KMS-11 (cell line): ENCODE results near the gene COPS8.

Source experiments
- H2AFZ ChIP-seq: fragments of 200-600 bp; sonication (generic); 2 replicates; pipeline ENCODE4 v1.6.1; 2016; ENCODE audit warnings: antibody characterized with exemption, mixed run types, low read depth
- H3K27ac ChIP-seq: fragments of 200-600 bp; sonication (generic); 2 replicates; pipeline ENCODE4 v1.6.1; 2016; ENCODE audit warnings: mild to moderate bottlenecking, mixed run types
- H3K27me3 ChIP-seq: fragments of 200-600 bp; sonication (generic); 2 replicates; pipeline ENCODE4 v1.6.1; 2017; ENCODE audit warnings: mild to moderate bottlenecking, low read depth, mixed run types, moderate library complexity; ENCODE audit not compliant: insufficient read depth
- H3K36me3 ChIP-seq: fragments of 200-600 bp; sonication (generic); 2 replicates; pipeline ENCODE4 v1.6.1; 2017; ENCODE audit warnings: mild to moderate bottlenecking, mixed run types; ENCODE audit not compliant: insufficient read depth
- H3K4me1 ChIP-seq: fragments of 200-600 bp; sonication (generic); 2 replicates; pipeline ENCODE4 v1.6.1; 2016; ENCODE audit warnings: mild to moderate bottlenecking, low read depth, mixed run types; ENCODE audit not compliant: poor library complexity, severe bottlenecking
- H3K4me2 ChIP-seq: fragments of 200-600 bp; sonication (generic); 2 replicates; pipeline ENCODE4 v1.7.0; 2016; ENCODE audit warnings: mild to moderate bottlenecking, mixed run types
- H3K4me3 ChIP-seq: fragments of 200-600 bp; sonication (generic); IDR thresholded peaks from 2 replicates; pipeline ENCODE4 v1.6.1; 2017; ENCODE audit warnings: low read depth, low read length, mixed read lengths; ENCODE audit not compliant: insufficient read depth
- H3K79me2 ChIP-seq: fragments of 200-600 bp; sonication (generic); 2 replicates; pipeline ENCODE4 v1.6.1; 2016; ENCODE audit warnings: low read depth, mixed run types; ENCODE audit not compliant: insufficient read depth
- H3K9ac ChIP-seq: fragments of 200-600 bp; sonication (generic); 2 replicates; pipeline ENCODE4 v1.6.1; 2016; ENCODE audit warnings: mild to moderate bottlenecking, mixed run types
- H4K20me1 ChIP-seq: fragments of 200-600 bp; sonication (generic); 2 replicates; pipeline ENCODE4 v1.6.1; 2016; ENCODE audit warnings: mild to moderate bottlenecking, mixed run types; ENCODE audit not compliant: insufficient read depth
- CTCF ChIP-seq: fragments of 200-600 bp; sonication (generic); conservative IDR thresholded peaks from 2 replicates; pipeline ENCODE4 v1.6.1; 2017; ENCODE audit warnings: low read depth, mild to moderate bottlenecking, antibody characterized with exemption, low read length, moderate library complexity, mixed read lengths

The COPS8 gene

DNA sequence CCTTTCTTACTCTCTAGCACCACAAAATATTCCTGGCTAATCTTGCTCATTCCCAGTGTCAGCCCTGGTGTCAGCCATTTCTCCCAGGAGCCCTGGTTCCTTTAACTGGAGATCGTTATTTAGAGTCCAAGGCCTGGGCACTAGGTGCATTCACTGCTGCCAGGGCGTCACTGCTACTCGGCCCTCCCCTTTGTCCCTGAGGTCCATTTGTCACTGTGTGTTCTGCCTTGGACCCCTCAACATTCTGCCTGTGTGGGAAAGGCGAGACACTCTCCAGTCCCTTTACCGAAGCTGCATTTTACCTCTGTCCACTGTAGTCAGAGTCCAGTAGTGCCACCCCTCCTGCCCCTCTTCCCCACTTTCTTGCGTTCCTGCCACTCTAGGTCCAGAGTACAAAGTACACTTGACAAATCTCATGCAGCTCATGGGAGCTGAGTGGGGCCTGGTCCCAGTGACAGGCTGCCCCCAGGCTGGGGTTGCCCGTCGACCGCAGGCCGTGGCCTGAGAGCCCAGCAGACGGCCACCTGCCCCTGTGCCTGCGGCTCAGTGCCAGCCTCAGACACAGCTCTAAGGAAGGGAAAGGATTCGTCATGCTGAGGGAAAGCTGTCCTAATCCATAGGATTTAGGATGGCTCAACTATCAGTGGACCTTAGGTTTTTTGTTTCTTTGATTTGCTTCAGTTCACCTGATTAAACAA lies 52.1 kb downstream of the COPS8 start:
- Histone ChIP-seq H3K27ac (no peak overlapping the region), H3K36me3 (no peaks in the 10 kb centered on the region), H4K20me1 (no peaks in the 10 kb centered on the region), H3K4me1 (no peaks in the 10 kb centered on the region), H3K79me2 (no peaks in the 10 kb centered on the region), H2AFZ (no peak overlapping the region), H3K9ac (no peak overlapping the region), H3K4me2 (no peak overlapping the region), H3K4me3 (no peak overlapping the region), H3K27me3 (no peaks in the 10 kb centered on the region)
- no peak for TF ChIP-seq CTCF

DNA sequence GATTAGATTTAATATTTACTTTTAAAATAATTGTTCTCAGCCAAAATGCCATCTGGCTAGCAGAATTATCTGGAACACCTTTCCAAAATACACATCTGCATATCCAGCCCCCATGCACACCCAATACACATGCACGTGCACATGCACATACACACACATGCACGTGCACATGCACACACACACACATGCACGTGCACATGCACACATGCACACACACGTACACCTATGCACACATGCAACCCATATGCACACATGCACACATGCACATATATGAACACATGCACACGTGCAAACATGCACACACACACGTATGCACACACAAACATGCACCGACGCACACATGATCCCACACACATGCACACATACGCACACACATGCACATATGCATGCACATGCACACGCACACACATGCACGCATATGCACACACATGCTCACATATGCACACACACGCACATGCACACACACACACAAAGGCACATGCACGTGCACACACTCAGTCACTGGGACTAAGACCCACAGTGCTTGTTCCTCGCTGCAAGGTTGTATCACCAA lies 53.5 kb downstream of the COPS8 start:
- H3K36me3 ChIP-seq, result no peaks in the 10 kb centered on the region
- no peaks in the 10 kb centered on the region for H3K4me1 ChIP-seq
- H3K79me2 ChIP-seq, result no peaks in the 10 kb centered on the region
- no peak overlapping the region for H2AFZ ChIP-seq
- H3K27me3 ChIP-seq, result no peaks in the 10 kb centered on the region
- no peaks in the 10 kb centered on the region for H4K20me1 ChIP-seq
- TF ChIP-seq CTCF, result no peak
- no peak overlapping the region for H3K4me3 ChIP-seq
- H3K27ac ChIP-seq, result no peak overlapping the region
- no peak overlapping the region for H3K9ac ChIP-seq
- no peak overlapping the region for H3K4me2 ChIP-seq

DNA sequence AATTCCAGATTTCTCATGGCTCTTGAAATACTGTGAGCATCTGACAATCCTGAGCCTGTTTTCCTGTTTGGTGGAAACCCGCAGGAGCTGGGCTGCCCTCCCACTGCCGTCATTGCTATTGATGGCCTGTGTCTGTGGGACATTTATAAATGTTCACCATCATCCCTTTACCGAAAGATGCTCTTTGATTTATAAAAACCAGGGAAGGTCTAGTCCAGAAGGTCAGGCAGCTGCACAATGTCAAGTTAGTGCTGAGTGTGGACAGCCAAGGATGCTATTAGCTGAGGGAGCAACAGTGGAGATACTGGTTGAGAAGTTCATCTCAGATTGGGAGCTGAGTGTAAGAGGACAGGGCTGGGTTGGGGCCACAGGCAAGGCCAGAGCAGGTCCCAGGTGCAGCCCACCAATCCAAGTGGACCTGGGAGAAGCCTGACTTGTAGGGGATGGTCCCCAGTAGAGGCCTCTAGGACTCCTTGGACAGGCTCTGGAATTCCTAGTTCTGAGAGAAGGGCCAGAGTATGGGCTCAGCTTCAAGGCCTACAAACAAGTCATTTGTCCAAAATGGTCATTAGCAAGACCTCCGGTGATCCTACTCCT lies 55.1 kb downstream of the COPS8 start:
- Histone ChIP-seq H3K27ac (no peak overlapping the region), H3K27me3 (no peaks in the 10 kb centered on the region), H3K4me3 (no peak overlapping the region), H4K20me1 (no peaks in the 10 kb centered on the region), H3K4me2 (no peak overlapping the region), H2AFZ (no peak overlapping the region), H3K4me1 (no peaks in the 10 kb centered on the region), H3K36me3 (no peaks in the 10 kb centered on the region), H3K79me2 (no peaks in the 10 kb centered on the region), H3K9ac (no peak overlapping the region)
- no peak for TF ChIP-seq CTCF

DNA sequence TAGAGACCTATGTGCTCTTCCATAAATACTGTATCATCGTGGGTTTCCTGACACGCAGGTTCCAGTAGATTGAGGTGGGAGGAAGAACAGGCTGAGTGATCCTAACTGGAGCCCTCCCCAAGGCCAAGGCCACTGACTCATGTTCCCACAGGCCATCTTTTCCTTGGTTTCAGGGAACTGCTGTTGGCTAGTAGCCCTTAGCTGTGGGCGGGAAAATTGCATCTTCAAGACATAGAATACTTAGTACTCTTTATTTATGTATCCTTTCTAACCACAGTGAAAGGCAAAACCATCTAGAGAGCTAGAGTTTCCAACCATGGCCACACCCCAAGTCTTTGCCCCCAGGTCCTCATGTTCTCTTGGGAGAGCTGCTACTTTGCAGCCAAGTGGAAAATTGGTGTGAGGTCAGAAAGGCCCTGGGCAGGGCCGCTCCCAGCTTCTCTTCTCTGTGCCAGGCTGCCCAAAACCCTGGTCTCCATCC lies 55.9 kb downstream of the COPS8 start:
- H3K79me2 ChIP-seq, result no peaks in the 10 kb centered on the region
- no peak overlapping the region for H2AFZ ChIP-seq
- H3K27me3 ChIP-seq, result no peaks in the 10 kb centered on the region
- H3K4me2 ChIP-seq, result no peak overlapping the region
- no peak for TF ChIP-seq CTCF
- no peaks in the 10 kb centered on the region for H3K36me3 ChIP-seq
- H3K9ac ChIP-seq, result no peak overlapping the region
- no peak overlapping the region for H3K27ac ChIP-seq
- no peaks in the 10 kb centered on the region for H4K20me1 ChIP-seq
- no peaks in the 10 kb centered on the region for H3K4me1 ChIP-seq
- H3K4me3 ChIP-seq, result no peak overlapping the region
